ENCODE measurements around the gene SCAMP5. TPM values are rescaled to one million over a fixed set of nuclear protein-coding genes. Genes with fewer than 3 reads are reported as not detected.

The SCAMP5 gene
- total RNA-seq, 2 donors from 2014 or later = 21.1 to 30.4 TPM

GRCh38 chr15:74964794-74965193 lies 30.6 kb upstream of the SCAMP5 start:
- Histone ChIP-seq H3K4me3 (no peak overlapping the region), H3K36me3 (replicated peaks in 1 of 2; ENCODE audit: insufficient read depth in 1 of 2, low read depth in 2 of 2) (no peaks in the 10 kb centered on the region), H3K9me3 (no peaks in the 10 kb centered on the region), H3K4me1 (peaks cover 7% of the 10 kb centered on the region), H3K27me3 (no peaks in the 10 kb centered on the region), H3K27ac (no peak overlapping the region)
- 17 to 39% methylated on average over 3 of the region's 3 CpGs for WGBS, 2 donors
- TF ChIP-seq, protein P1, sequence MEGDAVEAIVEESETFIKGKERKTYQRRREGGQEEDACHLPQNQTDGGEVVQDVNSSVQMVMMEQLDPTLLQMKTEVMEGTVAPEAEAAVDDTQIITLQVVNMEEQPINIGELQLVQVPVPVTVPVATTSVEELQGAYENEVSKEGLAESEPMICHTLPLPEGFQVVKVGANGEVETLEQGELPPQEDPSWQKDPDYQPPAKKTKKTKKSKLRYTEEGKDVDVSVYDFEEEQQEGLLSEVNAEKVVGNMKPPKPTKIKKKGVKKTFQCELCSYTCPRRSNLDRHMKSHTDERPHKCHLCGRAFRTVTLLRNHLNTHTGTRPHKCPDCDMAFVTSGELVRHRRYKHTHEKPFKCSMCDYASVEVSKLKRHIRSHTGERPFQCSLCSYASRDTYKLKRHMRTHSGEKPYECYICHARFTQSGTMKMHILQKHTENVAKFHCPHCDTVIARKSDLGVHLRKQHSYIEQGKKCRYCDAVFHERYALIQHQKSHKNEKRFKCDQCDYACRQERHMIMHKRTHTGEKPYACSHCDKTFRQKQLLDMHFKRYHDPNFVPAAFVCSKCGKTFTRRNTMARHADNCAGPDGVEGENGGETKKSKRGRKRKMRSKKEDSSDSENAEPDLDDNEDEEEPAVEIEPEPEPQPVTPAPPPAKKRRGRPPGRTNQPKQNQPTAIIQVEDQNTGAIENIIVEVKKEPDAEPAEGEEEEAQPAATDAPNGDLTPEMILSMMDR (IDR thresholded peaks at IDR 0.05) = no peak
- TF ChIP-seq POLR2A (IDR thresholded peaks at IDR 0.05) = no peak
- intact Hi-C loops (cut with DNase I) = no loop called here
- ATAC-seq (no peak), DNase-seq (peak in 2 of 4 donors; percentile 14 to 26)

DNA sequence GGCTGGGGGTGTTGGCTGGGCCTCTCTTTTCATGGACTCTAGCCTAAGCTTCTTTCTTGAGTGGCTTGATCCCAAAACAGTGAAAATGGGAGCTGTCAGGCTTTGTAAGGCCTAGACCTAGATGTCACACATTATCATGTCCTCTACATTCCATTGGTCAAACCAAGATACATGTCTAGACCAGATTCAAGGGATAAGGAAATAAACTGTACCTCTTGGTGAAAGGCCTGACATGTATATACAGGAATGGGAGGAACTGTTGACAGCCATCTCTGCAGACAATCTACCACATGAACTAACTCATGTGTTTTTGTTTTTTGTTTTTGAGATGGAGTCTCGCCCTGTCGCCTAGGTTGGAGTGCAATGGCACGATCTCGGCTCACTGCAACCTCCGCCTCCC lies 27.7 kb upstream of the SCAMP5 start:
- Histone ChIP-seq H3K27ac (no peak overlapping the region), H3K9me3 (no peaks in the 10 kb centered on the region), H3K4me3 (no peak overlapping the region), H3K27me3 (no peaks in the 10 kb centered on the region), H3K36me3 (replicated peaks in 1 of 2; ENCODE audit: insufficient read depth in 1 of 2, low read depth in 2 of 2) (no peaks in the 10 kb centered on the region), H3K4me1 (no peaks in the 10 kb centered on the region)
- WGBS, 2 donors = 89 to 92% methylated on average over 5 of the region's 5 CpGs
- intact Hi-C loops (cut with DNase I) = no loop called here
- TF ChIP-seq POLR2A (IDR thresholded peaks at IDR 0.05) = no peak
- TF ChIP-seq, protein P1 (IDR thresholded peaks at IDR 0.05) = no peak
- no peak for DNase-seq
- ATAC-seq = no peak

DNA sequence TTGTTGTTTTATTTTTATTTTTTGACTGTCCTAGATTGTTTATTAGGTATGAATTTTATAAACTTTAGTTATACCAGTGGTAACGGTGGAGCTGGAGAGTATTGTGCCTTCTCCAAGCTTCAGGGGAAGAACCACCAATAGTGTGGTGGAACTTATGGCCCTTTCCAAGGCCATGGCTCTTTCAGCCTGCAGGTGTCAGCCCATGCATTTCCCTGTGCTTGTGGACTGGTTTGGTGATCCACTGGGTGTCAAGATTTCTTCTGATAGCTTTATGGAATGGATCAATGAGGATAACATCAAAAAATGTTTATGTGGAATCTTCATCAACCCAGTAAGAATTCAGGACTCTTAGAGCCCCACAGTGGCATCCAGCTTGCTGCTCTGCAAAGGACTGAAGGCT lies 19.2 kb upstream of the SCAMP5 start:
- TF ChIP-seq, protein P1 (IDR thresholded peaks at IDR 0.05) = peak in 1 of 7 experiments; percentile 21
- TF ChIP-seq POLR2A (IDR thresholded peaks at IDR 0.05) = no peak
- Histone ChIP-seq H3K36me3 (replicated peaks in 1 of 2; ENCODE audit: insufficient read depth in 1 of 2, low read depth in 2 of 2) (no peaks in the 10 kb centered on the region), H3K4me1 (no peaks in the 10 kb centered on the region), H3K9me3 (no peaks in the 10 kb centered on the region), H3K27me3 (no peaks in the 10 kb centered on the region), H3K27ac (no peak overlapping the region), H3K4me3 (no peak overlapping the region)
- DNase-seq (no peak), ATAC-seq (no peak)
- 55 to 62% methylated on average over 1 of the region's 1 CpG for WGBS, 2 donors
- intact Hi-C loops (cut with DNase I) = no loop called here

GRCh38 chr15:74977599-74977998 lies 17.8 kb upstream of the SCAMP5 start:
- no peak overlapping the region for H3K4me3 ChIP-seq
- no peak for ATAC-seq

DNA sequence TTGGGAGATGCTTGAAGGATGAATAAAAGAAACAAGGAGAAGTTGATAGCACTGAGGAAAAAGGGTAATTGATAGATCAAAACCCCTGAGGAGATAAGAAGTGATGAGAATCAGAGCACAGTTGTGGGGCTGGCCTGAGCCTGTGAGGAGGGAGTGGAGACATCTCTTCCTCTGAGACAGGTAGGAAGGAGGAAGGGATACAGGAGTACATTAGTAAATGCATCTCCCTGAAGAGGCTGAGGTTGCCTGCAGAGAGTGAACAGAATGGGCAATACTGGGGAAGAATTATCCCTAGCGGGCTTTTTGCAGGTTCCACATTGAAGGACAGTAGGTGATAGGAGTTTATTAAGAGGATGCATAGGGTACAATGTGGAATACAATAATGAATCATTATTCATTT lies 17.3 kb upstream of the SCAMP5 start:
- intact Hi-C loops (cut with DNase I) = no loop called here

More at GRCh38 chr15:74977599-74977998, 17.8 kb upstream of the SCAMP5 start:
- intact Hi-C loops (cut with DNase I) = no loop called here
- Histone ChIP-seq H3K4me1 (no peaks in the 10 kb centered on the region), H3K27ac (no peak overlapping the region), H3K9me3 (no peaks in the 10 kb centered on the region), H3K27me3 (no peaks in the 10 kb centered on the region), H3K36me3 (replicated peaks in 1 of 2; ENCODE audit: insufficient read depth in 1 of 2, low read depth in 2 of 2) (no peaks in the 10 kb centered on the region)
- WGBS, 2 donors = 55 to 70% methylated on average over 4 of the region's 4 CpGs
- TF ChIP-seq POLR2A (IDR thresholded peaks at IDR 0.05) = no peak
- TF ChIP-seq, protein P1 (IDR thresholded peaks at IDR 0.05) = no peak
- DNase-seq = no peak

More for the DNA sequence above, 17.3 kb upstream of the SCAMP5 start:
- no peak for TF ChIP-seq POLR2A (IDR thresholded peaks at IDR 0.05)
- TF ChIP-seq, protein P1 (IDR thresholded peaks at IDR 0.05) = no peak
- no peaks in the 10 kb centered on the region for H3K36me3 ChIP-seq (replicated peaks in 1 of 2; ENCODE audit: insufficient read depth in 1 of 2, low read depth in 2 of 2)
- ATAC-seq = no peak
- no peak overlapping the region for H3K27ac ChIP-seq
- no peaks in the 10 kb centered on the region for H3K9me3 ChIP-seq
- DNase-seq = no peak
- no peak overlapping the region for H3K4me3 ChIP-seq
- no peaks in the 10 kb centered on the region for H3K27me3 ChIP-seq
- 87 to 90% methylated on average over 1 of the region's 1 CpG for WGBS, 2 donors
- no peaks in the 10 kb centered on the region for H3K4me1 ChIP-seq

All from body of pancreas (tissue), 4 donors.